Panc1 (cell line): ENCODE measurements around the gene FRMPD1. TPM values are rescaled to one million over a fixed set of nuclear protein-coding genes. Genes with fewer than 3 reads are reported as not detected.

Source experiments
- ATAC-seq: fragments of 200-7000 bp; cut with Tn5 transposase; 2 replicates; pipeline ENCODE4 v1.9.1; 2020; ENCODE audit warnings: mild to moderate bottlenecking, moderate library complexity
- BruUV-seq: library from RNA; stranded (reverse); fragments of 400-500 nt; replicated peaks from 2 replicates; lab custom pipeline; 2021; lab: Mats Ljungman, UMichigan
- CTCF ChIA-PET: fragments of 300-600 bp; sonication (Branson Sonifier 250); formaldehyde crosslinking; loops from one replicate; lab custom pipeline; 2022; ENCODE audit warnings: antibody characterized with exemption; lab: Charles Lee
- POLR2A ChIA-PET: fragments of 300-600 bp; sonication (Branson Sonifier 250); formaldehyde crosslinking; loops from one replicate; lab custom pipeline; 2022; ENCODE audit warnings: antibody characterized with exemption; lab: Charles Lee
- DNase-seq: peaks from one replicate; pipeline ENCODE4 v3.0.0-alpha.2; 2010; ENCODE audit warnings: low read depth, low spot score
- H3K27ac ChIP-seq: 2 replicates; pipeline ENCODE4 v1.5.1; 2011; ENCODE audit warnings: mild to moderate bottlenecking, low read length, inconsistent platforms
- H3K27me3 ChIP-seq: fragments of 200-500 bp; sonication (Bioruptor generic); 2 replicates; pipeline ENCODE4 v1.6.0; 2014; ENCODE audit warnings: low read length, inconsistent platforms; ENCODE audit not compliant: control insufficient read depth, insufficient read depth
- H3K36me3 ChIP-seq: fragments of 200-500 bp; sonication (Bioruptor generic); 2 replicates; pipeline ENCODE4 v1.5.1; 2014; ENCODE audit warnings: inconsistent platforms, mild to moderate bottlenecking, low read length, moderate library complexity; ENCODE audit not compliant: control insufficient read depth, insufficient read depth
- H3K4me1 ChIP-seq: 2 replicates; pipeline ENCODE4 v1.5.1; 2011; ENCODE audit warnings: inconsistent platforms, mild to moderate bottlenecking, low read length, moderate library complexity; ENCODE audit not compliant: control insufficient read depth, insufficient read depth
- H3K4me3 ChIP-seq, 2 experiments: 2 replicates each; pipeline ENCODE4 v1.5.1; 2011 to 2012; ENCODE audit warnings: low read depth in 2 of 2, low read length in 2 of 2, mild to moderate bottlenecking in 2 of 2, inconsistent platforms in 1 of 2, moderate library complexity in 1 of 2
- H3K9me3 ChIP-seq: fragments of 200-500 bp; sonication (Bioruptor generic); 2 replicates; pipeline ENCODE4 v1.5.1; 2014; ENCODE audit warnings: low read depth, mild to moderate bottlenecking, inconsistent platforms, low read length, moderate library complexity; ENCODE audit not compliant: control insufficient read depth, insufficient read depth
- CTCF ChIP-seq: fragments of 450-650 bp; IDR thresholded peaks from 2 replicates; pipeline ENCODE4 v1.5.1; 2017; ENCODE audit warnings: mild to moderate bottlenecking
- POLR2AphosphoS5 ChIP-seq: IDR thresholded peaks from 2 replicates; pipeline ENCODE4 v1.6.1; 2012; ENCODE audit warnings: mild to moderate bottlenecking, low read depth, low read length, moderate library complexity
- SIN3A ChIP-seq: IDR thresholded peaks from 2 replicates; pipeline ENCODE4 v1.6.1; 2012; ENCODE audit warnings: low read depth, mild to moderate bottlenecking, low read length, moderate library complexity, borderline replicate concordance; ENCODE audit not compliant: insufficient read depth
- TCF7L2 ChIP-seq: IDR thresholded peaks from 2 replicates; pipeline ENCODE4 v1.6.1; 2011; ENCODE audit warnings: mild to moderate bottlenecking, low read depth, low read length, inconsistent platforms
- in situ Hi-C: cut with HindIII; loops from 2 replicates; pipeline ENCODE4 v1.10.0; 2016; ENCODE audit warnings: low sequenced_read_pairs, low pct_unique_long_range_greater_than_20kb
- intact Hi-C: fragments of 100-400 bp; cut with micrococcal nuclease; formaldehyde crosslinking; loops from one replicate; pipeline ENCODE4 v1.10.0; 2022; ENCODE audit not compliant: unreplicated experiment
- total RNA-seq: library from RNA; stranded (reverse); gene quantifications from one replicate; pipeline ENCODE4 v1.2.1, GENCODE V29; 2021; ENCODE audit not compliant: unreplicated experiment
- TF ChIP-seq, protein P1 (sequence below), 2 experiments: IDR thresholded peaks; 2 replicates each; pipeline ENCODE4 v1.6.1; 2011 to 2012; ENCODE audit warnings: low read depth in 2 of 2, control low read depth in 1 of 2, low read length in 1 of 2, mild to moderate bottlenecking in 1 of 2, moderate library complexity in 1 of 2; ENCODE audit not compliant: insufficient read depth in 1 of 2

Gene FRMPD1
- total RNA-seq, 1 experiment from 2014 or later: 0.21 TPM

GRCh38 chr9:37746448-37747270 lies 95.9 kb downstream of the FRMPD1 start:
- ChIA-PET POLR2A (no interaction called here), CTCF (no interaction called here)
- DNase-seq: no peak
- no peak overlapping the region for H3K27ac ChIP-seq
- no peaks in the 10 kb centered on the region for H3K27me3 ChIP-seq
- intact Hi-C loops (loop anchor here (5.0 to 10.0 kb wide), 2 partner anchors 154 to 272 kb away; partner anchors contain the start of gene TOMM5), in situ Hi-C loops (no loop called here)
- TF ChIP-seq CTCF: no peak
- TF ChIP-seq, protein P1, sequence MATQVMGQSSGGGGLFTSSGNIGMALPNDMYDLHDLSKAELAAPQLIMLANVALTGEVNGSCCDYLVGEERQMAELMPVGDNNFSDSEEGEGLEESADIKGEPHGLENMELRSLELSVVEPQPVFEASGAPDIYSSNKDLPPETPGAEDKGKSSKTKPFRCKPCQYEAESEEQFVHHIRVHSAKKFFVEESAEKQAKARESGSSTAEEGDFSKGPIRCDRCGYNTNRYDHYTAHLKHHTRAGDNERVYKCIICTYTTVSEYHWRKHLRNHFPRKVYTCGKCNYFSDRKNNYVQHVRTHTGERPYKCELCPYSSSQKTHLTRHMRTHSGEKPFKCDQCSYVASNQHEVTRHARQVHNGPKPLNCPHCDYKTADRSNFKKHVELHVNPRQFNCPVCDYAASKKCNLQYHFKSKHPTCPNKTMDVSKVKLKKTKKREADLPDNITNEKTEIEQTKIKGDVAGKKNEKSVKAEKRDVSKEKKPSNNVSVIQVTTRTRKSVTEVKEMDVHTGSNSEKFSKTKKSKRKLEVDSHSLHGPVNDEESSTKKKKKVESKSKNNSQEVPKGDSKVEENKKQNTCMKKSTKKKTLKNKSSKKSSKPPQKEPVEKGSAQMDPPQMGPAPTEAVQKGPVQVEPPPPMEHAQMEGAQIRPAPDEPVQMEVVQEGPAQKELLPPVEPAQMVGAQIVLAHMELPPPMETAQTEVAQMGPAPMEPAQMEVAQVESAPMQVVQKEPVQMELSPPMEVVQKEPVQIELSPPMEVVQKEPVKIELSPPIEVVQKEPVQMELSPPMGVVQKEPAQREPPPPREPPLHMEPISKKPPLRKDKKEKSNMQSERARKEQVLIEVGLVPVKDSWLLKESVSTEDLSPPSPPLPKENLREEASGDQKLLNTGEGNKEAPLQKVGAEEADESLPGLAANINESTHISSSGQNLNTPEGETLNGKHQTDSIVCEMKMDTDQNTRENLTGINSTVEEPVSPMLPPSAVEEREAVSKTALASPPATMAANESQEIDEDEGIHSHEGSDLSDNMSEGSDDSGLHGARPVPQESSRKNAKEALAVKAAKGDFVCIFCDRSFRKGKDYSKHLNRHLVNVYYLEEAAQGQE (IDR thresholded peaks at IDR 0.05; ENCODE audit: insufficient read depth in 1 of 2, low read depth in 2 of 2, low read length in 1 of 2): no peak
- no peak for TF ChIP-seq TCF7L2
- no peak for TF ChIP-seq POLR2AphosphoS5
- TF ChIP-seq SIN3A: no peak
- no peak overlapping the region for H3K4me3 ChIP-seq
- H3K4me1 ChIP-seq: peaks cover 5% of the 10 kb centered on the region; the same call in 1 of the 2 replicates
- H3K36me3 ChIP-seq: no peaks in the 10 kb centered on the region
- BruUV-seq: no TSS peak
- ATAC-seq: peak; percentile 20; the same call in 1 of the 2 replicates
- no peaks in the 10 kb centered on the region for H3K9me3 ChIP-seq

DNA sequence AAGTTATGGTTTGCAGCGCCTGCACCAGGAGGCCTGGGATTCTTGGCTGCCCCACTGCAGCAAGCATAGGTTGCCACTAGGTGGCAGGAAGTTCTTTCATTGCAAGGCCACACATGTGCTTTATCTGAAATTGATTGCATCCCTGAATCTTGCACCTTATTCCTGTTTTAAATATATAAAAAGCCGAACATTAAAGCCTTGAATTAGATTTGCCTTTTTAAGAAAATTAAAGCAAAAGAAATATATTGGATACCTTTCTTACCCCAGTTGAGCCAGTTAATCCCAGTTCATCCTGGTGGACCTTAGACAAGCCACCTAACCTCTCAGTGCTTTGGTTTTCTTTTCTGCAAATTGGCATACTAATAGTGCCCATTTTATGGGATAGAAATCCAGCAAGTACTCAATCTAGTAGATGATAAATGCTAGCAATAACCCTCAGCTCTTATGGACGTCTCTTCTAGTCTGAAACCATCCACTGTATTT lies 96.6 kb downstream of the FRMPD1 start:
- DNase-seq: peak; percentile 62

More for the DNA sequence above, 96.6 kb downstream of the FRMPD1 start:
- intact Hi-C loops (loop anchor here (5.0 to 10.0 kb wide), 2 partner anchors 155 to 273 kb away; partner anchors contain the start of gene TOMM5), in situ Hi-C loops (no loop called here)
- Histone ChIP-seq H3K4me3 (no peak overlapping the region), H3K4me1 (peaks cover 5% of the 10 kb centered on the region; the same call in 1 of the 2 replicates), H3K36me3 (no peaks in the 10 kb centered on the region), H3K27me3 (no peaks in the 10 kb centered on the region), H3K27ac (no peak overlapping the region), H3K9me3 (no peaks in the 10 kb centered on the region)
- ATAC-seq: peak; percentile 93
- no TSS peak for BruUV-seq
- POLR2A ChIA-PET: no interaction called here
- CTCF ChIA-PET: no interaction called here
- no peak for TF ChIP-seq TCF7L2
- TF ChIP-seq CTCF: no peak
- no peak for TF ChIP-seq POLR2AphosphoS5
- no peak for TF ChIP-seq SIN3A
- TF ChIP-seq, protein P1 (IDR thresholded peaks at IDR 0.05; ENCODE audit: insufficient read depth in 1 of 2, low read depth in 2 of 2, low read length in 1 of 2): no peak
